CD4-positive, CD25-positive, alpha-beta regulatory T cell (primary cell): ENCODE data around the gene ELAVL2. TPM values are rescaled to one million over a fixed set of nuclear protein-coding genes. Genes with fewer than 3 reads are reported as not detected.
"Not testable (repeated sequence)": the region's sequence is repeated elsewhere in the genome, so short reads cannot be mapped to it uniquely, and the experiment has no call there.

ENCODE experiments used
- ATAC-seq, 2 donors: fragments of 150-1000 bp; cut with Tn5 transposase; one replicate each; pipeline ENCODE4 v1.10.0; 2021; ENCODE audit warnings: low read depth in 2 of 2, moderate number of reproducible peaks in 2 of 2, moderate library complexity in 1 of 2
- DNase-seq, 3 donors: peaks; one replicate each; pipeline versions ENCODE4 v3.0.0 to v3.0.0-alpha.2; 2012 to 2022; ENCODE audit warnings: mixed read lengths in 1 of 3
- H3K27ac ChIP-seq: one replicate; pipeline ENCODE4 v1.7.0; 2013; ENCODE audit warnings: mild to moderate bottlenecking, low read length; ENCODE audit not compliant: insufficient read depth, poor library complexity, severe bottlenecking
- H3K27me3 ChIP-seq: one replicate; pipeline ENCODE4 v1.7.0; 2013; ENCODE audit warnings: low read length; ENCODE audit not compliant: control insufficient read depth, insufficient read depth
- H3K36me3 ChIP-seq: one replicate; pipeline ENCODE4 v1.7.0; 2013; ENCODE audit warnings: mild to moderate bottlenecking, low read length, moderate library complexity; ENCODE audit not compliant: control insufficient read depth, insufficient read depth
- H3K4me1 ChIP-seq: 2 replicates; pipeline ENCODE4 v1.7.0; 2013; ENCODE audit warnings: mild to moderate bottlenecking, low read length; ENCODE audit not compliant: insufficient read depth, control insufficient read depth, poor library complexity, severe bottlenecking
- H3K4me3 ChIP-seq: one replicate; pipeline ENCODE4 v1.7.0; 2013; ENCODE audit warnings: low read depth, mild to moderate bottlenecking, low read length, moderate library complexity
- H3K9me3 ChIP-seq, 2 experiments: 1 replicate in 1 of 2; 2 replicates in 1 of 2; pipeline ENCODE4 v1.7.0; 2013; ENCODE audit warnings: low read length in 2 of 2, mild to moderate bottlenecking in 1 of 2, moderate library complexity in 1 of 2; ENCODE audit not compliant: control insufficient read depth in 2 of 2
- H3K27ac Mint-ChIP-seq, 3 donors: one replicate each; pipeline ENCODE4 v1.8.0; 2020 to 2022; ENCODE audit warnings: mild to moderate bottlenecking in 3 of 3, mixed read lengths in 3 of 3, moderate library complexity in 2 of 3
- H3K27me3 Mint-ChIP-seq: one replicate; pipeline ENCODE4 v1.8.0; 2022; ENCODE audit warnings: mild to moderate bottlenecking, mixed read lengths
- H3K36me3 Mint-ChIP-seq: one replicate; pipeline ENCODE4 v1.8.0; 2020; ENCODE audit warnings: mixed read lengths
- H3K4me1 Mint-ChIP-seq, 4 donors: one replicate each; pipeline ENCODE4 v1.8.0; 2020 to 2022; ENCODE audit warnings: mixed read lengths in 4 of 4, mild to moderate bottlenecking in 1 of 4
- H3K4me3 Mint-ChIP-seq, 4 donors: one replicate each; pipeline ENCODE4 v1.8.0; 2020 to 2022; ENCODE audit warnings: mild to moderate bottlenecking in 4 of 4, mixed read lengths in 4 of 4, moderate library complexity in 3 of 4
- H3K9me3 Mint-ChIP-seq, 7 donors: one replicate each; pipeline ENCODE4 v1.8.0; 2020 to 2022; ENCODE audit warnings: mixed read lengths in 7 of 7, mild to moderate bottlenecking in 3 of 7, moderate library complexity in 2 of 7
- polyA plus RNA-seq, 4 donors: library from polyadenylated mRNA; unstranded; fragments of 300-500 nt; fragmentation: Illumina TruSeq; gene quantifications; one replicate each; pipeline ENCODE4 v1.2.3, GENCODE V29; 2021
- total RNA-seq: library from RNA; stranded (reverse); gene quantifications from one replicate; pipeline ENCODE4 v1.2.3, GENCODE V29; 2022

ELAVL2 gene
- total and polyA plus RNA-seq, 5 donors from 2014 or later, result not detected

DNA sequence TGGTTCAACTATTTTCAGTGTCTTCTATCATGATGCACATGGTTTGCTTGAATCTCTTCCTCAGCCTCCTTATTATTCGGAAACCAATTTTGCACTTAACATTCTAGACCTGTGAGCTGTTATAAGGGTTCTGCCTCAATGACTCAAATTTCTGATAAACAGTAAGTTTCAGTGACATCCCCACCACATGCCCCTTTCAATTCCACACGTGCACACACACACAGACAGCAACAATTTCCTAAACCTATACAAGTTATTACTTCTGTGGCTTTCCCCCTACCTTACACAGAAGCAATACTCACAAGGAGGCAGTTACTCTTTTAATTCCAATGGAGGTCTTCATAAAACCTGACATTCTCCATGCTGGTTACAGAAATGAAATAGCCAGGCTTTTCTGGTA, 102.4 kb downstream of the ELAVL2 start:
- H3K4me3 ChIP-seq, result no peak overlapping the region
- no peaks in the 10 kb centered on the region for H3K36me3 Mint-ChIP-seq
- H3K36me3 ChIP-seq, result no peaks in the 10 kb centered on the region
- no peaks in the 10 kb centered on the region for H3K27me3 Mint-ChIP-seq
- no peaks in the 10 kb centered on the region for H3K4me1 Mint-ChIP-seq
- H3K27me3 ChIP-seq, result no peaks in the 10 kb centered on the region
- DNase-seq, result no peak
- no peaks in the 10 kb centered on the region for H3K9me3 ChIP-seq
- no peak overlapping the region for H3K4me3 Mint-ChIP-seq
- ATAC-seq, result no peak
- no peaks in the 10 kb centered on the region for H3K4me1 ChIP-seq
- peaks cover 0 to 17% (median 7%) of the 10 kb centered on the region in 7 donors for H3K9me3 Mint-ChIP-seq
- no peak overlapping the region for H3K27ac Mint-ChIP-seq
- H3K27ac ChIP-seq, result no peak overlapping the region

- not testable (repeated sequence) for H3K36me3 ChIP-seq, H3K9me3 ChIP-seq, H3K4me3 ChIP-seq, H3K4me1 Mint-ChIP-seq, ATAC-seq, H3K4me1 ChIP-seq, H3K27me3 Mint-ChIP-seq, H3K36me3 Mint-ChIP-seq, H3K27ac ChIP-seq, H3K27ac Mint-ChIP-seq, DNase-seq, H3K27me3 ChIP-seq, H3K4me3 Mint-ChIP-seq
- H3K9me3 Mint-ChIP-seq, result peaks cover 0 to 17% (median 7%) of the 10 kb centered on the region in 7 donors
Measured at GRCh38 chr9:23723048-23723447, 103.0 kb downstream of the ELAVL2 start.

DNA sequence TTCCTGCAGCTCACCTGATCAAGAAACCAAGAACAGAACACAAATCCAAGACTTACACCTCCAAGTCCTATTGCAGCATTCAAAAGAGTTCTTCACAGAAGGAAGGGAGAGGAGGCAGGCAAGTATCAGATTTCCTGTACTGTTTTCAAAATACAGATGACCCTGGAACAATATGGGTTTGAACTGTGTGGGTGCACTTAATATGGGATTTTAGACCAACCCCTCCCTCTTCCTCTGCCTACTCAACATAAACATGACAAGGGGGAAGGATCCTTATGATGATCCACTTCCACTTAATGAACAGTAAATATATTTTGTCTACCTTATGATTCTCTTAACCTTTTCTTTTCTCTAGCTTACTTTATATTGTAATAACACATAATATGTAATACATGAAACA, 104.6 kb downstream of the ELAVL2 start:
- Mint-ChIP-seq H3K4me1 (no peaks in the 10 kb centered on the region), H3K9me3 (peaks cover 2 to 16% (median 8%) of the 10 kb centered on the region in 7 donors), H3K27ac (no peak overlapping the region), H3K4me3 (no peak overlapping the region), H3K27me3 (no peaks in the 10 kb centered on the region), H3K36me3 (no peaks in the 10 kb centered on the region)
- H3K36me3 ChIP-seq, result no peaks in the 10 kb centered on the region
- no peaks in the 10 kb centered on the region for H3K27me3 ChIP-seq
- H3K9me3 ChIP-seq, result no peaks in the 10 kb centered on the region
- DNase-seq, result no peak
- H3K27ac ChIP-seq, result no peak overlapping the region
- no peak for ATAC-seq
- H3K4me1 ChIP-seq, result no peaks in the 10 kb centered on the region
- H3K4me3 ChIP-seq, result no peak overlapping the region

DNA sequence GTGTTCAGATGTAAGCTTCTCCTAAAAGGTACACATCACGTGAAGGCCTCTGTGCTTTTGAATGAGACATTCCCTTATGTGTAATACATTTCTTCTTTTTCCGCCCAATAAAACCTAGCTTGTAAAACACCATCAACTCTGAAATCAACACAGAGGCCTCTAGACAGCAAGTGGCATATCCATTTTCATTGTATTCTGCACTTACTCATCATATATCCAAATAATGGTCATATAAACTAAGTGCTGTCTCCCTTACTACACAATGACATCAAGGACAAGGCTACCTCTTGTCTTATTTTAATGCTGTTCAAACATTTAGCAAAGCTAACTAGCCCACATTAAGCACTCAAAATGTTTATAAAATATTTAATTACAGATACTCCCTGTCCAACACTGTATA, 108.5 kb downstream of the ELAVL2 start:
- Mint-ChIP-seq H3K36me3 (no peaks in the 10 kb centered on the region), H3K27ac (no peak overlapping the region), H3K9me3 (peaks cover 0 to 14% (median 4%) of the 10 kb centered on the region in 7 donors), H3K4me3 (no peak overlapping the region), H3K27me3 (no peaks in the 10 kb centered on the region), H3K4me1 (no peaks in the 10 kb centered on the region)
- H3K4me3 ChIP-seq, result no peak overlapping the region
- H3K9me3 ChIP-seq, result no peaks in the 10 kb centered on the region
- no peak for ATAC-seq
- H3K36me3 ChIP-seq, result no peaks in the 10 kb centered on the region
- H3K27me3 ChIP-seq, result no peaks in the 10 kb centered on the region
- no peaks in the 10 kb centered on the region for H3K4me1 ChIP-seq
- DNase-seq, result no peak
- H3K27ac ChIP-seq, result no peak overlapping the region

- ATAC-seq, result no peak
- no peak overlapping the region for H3K4me3 Mint-ChIP-seq
- no peaks in the 10 kb centered on the region for H3K4me1 Mint-ChIP-seq
- H3K9me3 Mint-ChIP-seq, result peaks cover 0 to 14% (median 5%) of the 10 kb centered on the region in 7 donors
- Histone ChIP-seq H3K4me3 (no peak overlapping the region), H3K9me3 (no peaks in the 10 kb centered on the region), H3K36me3 (no peaks in the 10 kb centered on the region), H3K27me3 (no peaks in the 10 kb centered on the region), H3K27ac (no peak overlapping the region), H3K4me1 (no peaks in the 10 kb centered on the region)
- H3K27ac Mint-ChIP-seq, result no peak overlapping the region
- no peak for DNase-seq
- no peaks in the 10 kb centered on the region for H3K36me3 Mint-ChIP-seq
- H3K27me3 Mint-ChIP-seq, result no peaks in the 10 kb centered on the region
Measured at GRCh38 chr9:23707249-23707648, 118.8 kb downstream of the ELAVL2 start.

GRCh38 chr9:23702311-23702922, 123.6 kb downstream of the ELAVL2 start:
- H3K36me3 ChIP-seq, result no peaks in the 10 kb centered on the region
- no peaks in the 10 kb centered on the region for H3K27me3 ChIP-seq
- H3K36me3 Mint-ChIP-seq, result no peaks in the 10 kb centered on the region
- no peak overlapping the region for H3K27ac Mint-ChIP-seq
- no peaks in the 10 kb centered on the region for H3K9me3 ChIP-seq
- no peak for DNase-seq
- H3K4me3 Mint-ChIP-seq, result no peak overlapping the region
- H3K27me3 Mint-ChIP-seq, result no peaks in the 10 kb centered on the region
- peaks cover 0 to 6% (median 3%) of the 10 kb centered on the region in 7 donors for H3K9me3 Mint-ChIP-seq
- no peak overlapping the region for H3K27ac ChIP-seq
- ATAC-seq, result no peak
- H3K4me1 Mint-ChIP-seq, result no peaks in the 10 kb centered on the region
- H3K4me1 ChIP-seq, result no peaks in the 10 kb centered on the region
- H3K4me3 ChIP-seq, result no peak overlapping the region

DNA sequence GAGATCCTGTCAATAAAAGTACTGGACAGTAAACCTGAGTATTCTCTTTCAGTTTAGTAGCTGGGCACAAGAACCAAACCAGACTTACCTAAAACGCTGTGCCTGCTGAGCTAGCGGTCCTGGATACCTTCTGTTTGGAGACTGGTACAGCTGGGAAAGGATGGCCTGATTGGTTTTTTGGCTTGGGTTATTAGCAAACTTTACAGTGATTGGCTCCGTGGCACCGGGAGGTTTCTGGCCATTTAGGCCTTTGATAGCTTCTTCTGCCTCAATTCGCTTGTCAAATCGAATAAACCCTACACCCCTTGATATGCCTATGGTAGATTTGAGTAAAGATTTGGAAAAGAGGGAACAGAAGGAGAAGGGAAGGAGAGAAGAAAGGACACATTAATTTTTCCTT, 124.7 kb downstream of the ELAVL2 start:
- no peak for ATAC-seq
- no peak overlapping the region for H3K27ac Mint-ChIP-seq
- Histone ChIP-seq H3K9me3 (no peaks in the 10 kb centered on the region), H3K27ac (no peak overlapping the region), H3K4me3 (no peak overlapping the region), H3K4me1 (no peaks in the 10 kb centered on the region), H3K36me3 (no peaks in the 10 kb centered on the region), H3K27me3 (no peaks in the 10 kb centered on the region)
- no peaks in the 10 kb centered on the region for H3K36me3 Mint-ChIP-seq
- no peak for DNase-seq
- no peaks in the 10 kb centered on the region for H3K4me1 Mint-ChIP-seq
- no peaks in the 10 kb centered on the region for H3K27me3 Mint-ChIP-seq
- H3K4me3 Mint-ChIP-seq, result no peak overlapping the region
- H3K9me3 Mint-ChIP-seq, result peaks cover 0 to 5% (median 2%) of the 10 kb centered on the region in 7 donors

GRCh38 chr9:23700359-23700758, 125.7 kb downstream of the ELAVL2 start:
- ATAC-seq (no peak), DNase-seq (no peak)
- no peaks in the 10 kb centered on the region for H3K9me3 ChIP-seq
- H3K4me1 ChIP-seq, result no peaks in the 10 kb centered on the region
- Mint-ChIP-seq H3K4me1 (no peaks in the 10 kb centered on the region), H3K27me3 (no peaks in the 10 kb centered on the region), H3K27ac (no peak overlapping the region), H3K36me3 (no peaks in the 10 kb centered on the region), H3K9me3 (peaks cover 0 to 5% (median 2%) of the 10 kb centered on the region in 7 donors), H3K4me3 (no peak overlapping the region)
- H3K27ac ChIP-seq, result no peak overlapping the region
- H3K27me3 ChIP-seq, result no peaks in the 10 kb centered on the region
- H3K36me3 ChIP-seq, result no peaks in the 10 kb centered on the region
- H3K4me3 ChIP-seq, result no peak overlapping the region
